NT2/D1 (cell line): ENCODE data around the gene TMED3.
A peak's percentile ranks its signal among the peaks of the same experiment; 100 is the strongest.

ENCODE experiments used
- DNase-seq: peaks from one replicate; pipeline ENCODE4 v3.0.0-alpha.2; 2011; ENCODE audit warnings: low read depth, low spot score
- H3K27me3 ChIP-seq: 2 replicates; pipeline ENCODE4 v1.6.0; 2011; ENCODE audit warnings: mild to moderate bottlenecking; ENCODE audit not compliant: insufficient read length, insufficient read depth
- H3K36me3 ChIP-seq: 2 replicates; pipeline ENCODE4 v1.6.1; 2011; ENCODE audit warnings: mild to moderate bottlenecking, low read length, mixed read lengths; ENCODE audit not compliant: insufficient read depth, insufficient read length
- H3K4me1 ChIP-seq: 2 replicates; pipeline ENCODE4 v1.5.1; 2011; ENCODE audit not compliant: insufficient read depth, insufficient read length
- H3K4me3 ChIP-seq: 2 replicates; pipeline ENCODE4 v1.5.1; 2011; ENCODE audit warnings: low read depth; ENCODE audit not compliant: insufficient read length
- H3K9ac ChIP-seq: 2 replicates; pipeline ENCODE4 v1.6.0; 2011; ENCODE audit warnings: low read depth; ENCODE audit not compliant: insufficient read length
- H3K9me3 ChIP-seq: 2 replicates; pipeline ENCODE4 v1.5.1; 2011; ENCODE audit warnings: mild to moderate bottlenecking, low read length; ENCODE audit not compliant: insufficient read depth
- SUZ12 ChIP-seq: IDR thresholded peaks from 2 replicates; pipeline ENCODE4 v1.6.1; 2011; ENCODE audit not compliant: insufficient read length, insufficient read depth; ENCODE audit errors: extremely low read depth
- YY1 ChIP-seq: IDR thresholded peaks from 2 replicates; pipeline ENCODE4 v1.6.1; 2011; ENCODE audit not compliant: insufficient read length, insufficient read depth
- ZNF274 ChIP-seq: IDR thresholded peaks from 2 replicates; pipeline ENCODE4 v1.6.1; 2011; ENCODE audit warnings: mild to moderate bottlenecking, low read depth, low read length

TMED3 gene

DNA sequence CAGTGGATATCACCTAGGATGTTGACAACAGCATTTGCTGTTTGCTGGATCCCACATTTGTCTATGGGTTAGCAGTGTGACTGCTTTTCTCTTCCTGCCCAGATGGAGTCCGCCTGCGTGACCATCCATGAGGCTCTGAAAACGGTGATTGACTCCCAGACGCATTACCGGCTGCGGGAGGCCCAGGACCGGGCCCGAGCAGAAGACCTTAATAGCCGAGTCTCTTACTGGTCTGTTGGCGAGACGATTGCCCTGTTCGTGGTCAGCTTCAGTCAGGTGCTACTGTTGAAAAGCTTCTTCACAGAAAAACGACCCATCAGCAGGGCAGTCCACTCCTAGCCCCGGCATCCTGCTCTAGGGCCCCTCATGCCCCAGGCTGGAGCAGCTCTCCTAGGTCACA, 11.0 kb downstream of the TMED3 start:
- H3K9ac ChIP-seq = no peak overlapping the region
- DNase-seq = no peak
- H3K36me3 ChIP-seq = peaks cover 93% of the 10 kb centered on the region
- no peak overlapping the region for H3K4me3 ChIP-seq
- TF ChIP-seq ZNF274 = no peak
- no peak for TF ChIP-seq SUZ12
- TF ChIP-seq YY1 = no peak
- peaks cover 13% of the 10 kb centered on the region; the same call in 1 of the 2 replicates for H3K9me3 ChIP-seq
- H3K4me1 ChIP-seq = no peaks in the 10 kb centered on the region
- H3K27me3 ChIP-seq = no peaks in the 10 kb centered on the region

DNA sequence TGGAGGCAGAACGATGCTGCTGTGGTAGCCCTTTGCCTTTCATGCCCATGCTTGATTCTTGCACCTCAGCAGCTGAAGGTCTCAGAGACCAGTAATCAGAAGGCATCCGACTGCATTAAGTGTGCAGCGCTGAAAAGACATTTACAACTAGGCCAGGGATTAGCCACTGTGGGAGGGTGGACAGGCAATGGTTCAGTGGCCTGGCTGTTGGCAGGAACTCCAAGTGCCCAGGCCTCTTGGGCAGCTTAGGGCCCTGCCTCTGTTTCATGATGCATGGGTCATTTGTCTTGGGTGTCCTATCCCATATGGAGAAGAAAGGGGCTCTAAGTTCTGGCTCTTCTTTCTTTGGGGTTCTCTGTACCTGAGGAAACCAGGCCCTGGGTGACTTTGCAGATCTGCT, 11.4 kb downstream of the TMED3 start:
- Histone ChIP-seq H3K27me3 (no peaks in the 10 kb centered on the region), H3K4me1 (no peaks in the 10 kb centered on the region), H3K36me3 (peaks cover 91% of the 10 kb centered on the region), H3K9me3 (peaks cover 13% of the 10 kb centered on the region; the same call in 1 of the 2 replicates), H3K4me3 (no peak overlapping the region), H3K9ac (no peak overlapping the region)
- no peak for DNase-seq
- TF ChIP-seq SUZ12 (no peak), ZNF274 (no peak), YY1 (no peak)

DNA sequence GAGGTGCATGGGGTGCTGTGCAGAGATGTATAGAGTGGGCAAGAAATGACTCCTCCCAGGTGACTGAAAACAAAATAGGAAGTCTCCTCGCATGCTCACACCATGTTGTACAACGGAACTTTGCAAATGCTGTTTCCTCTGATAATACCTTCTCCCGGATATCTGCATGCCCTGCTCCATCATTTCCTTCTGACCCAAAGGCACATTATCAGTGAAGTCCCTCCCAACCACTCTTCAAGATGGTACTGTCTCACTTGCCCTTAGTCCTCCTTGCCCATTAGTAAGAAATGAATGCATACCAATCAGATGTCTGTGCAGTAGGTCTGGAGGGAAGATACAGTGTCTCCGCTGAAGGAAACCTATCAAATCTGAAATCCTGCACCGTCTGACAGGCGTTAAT, 12.0 kb downstream of the TMED3 start:
- Histone ChIP-seq H3K4me3 (no peak overlapping the region), H3K27me3 (no peaks in the 10 kb centered on the region), H3K9me3 (peaks cover 13% of the 10 kb centered on the region; the same call in 1 of the 2 replicates), H3K4me1 (no peaks in the 10 kb centered on the region), H3K9ac (no peak overlapping the region), H3K36me3 (peaks cover 84% of the 10 kb centered on the region)
- TF ChIP-seq ZNF274 (no peak), SUZ12 (no peak), YY1 (no peak)
- no peak for DNase-seq

DNA sequence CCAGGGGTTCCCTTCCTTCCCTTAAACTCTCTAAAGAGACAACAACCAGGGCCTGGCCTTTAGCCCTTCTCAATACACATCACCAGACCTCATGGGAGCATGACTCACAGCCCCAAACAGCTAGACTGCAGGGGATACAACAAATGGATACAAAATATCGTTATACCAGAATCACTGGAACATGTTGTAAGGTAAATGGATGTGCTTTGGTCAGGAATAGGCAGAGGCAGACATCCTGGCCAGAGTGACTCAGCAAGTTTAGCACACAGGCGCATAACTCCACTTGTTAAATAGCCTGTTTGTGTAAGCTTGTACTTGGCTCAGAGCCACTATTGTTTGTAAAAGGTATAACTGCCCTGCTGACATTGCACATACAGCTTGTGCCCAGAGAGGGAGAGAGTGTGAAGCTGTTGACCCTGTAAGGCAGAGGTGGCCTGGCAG, 18.3 kb downstream of the TMED3 start:
- Histone ChIP-seq H3K4me3 (no peak overlapping the region), H3K27me3 (no peaks in the 10 kb centered on the region), H3K36me3 (peaks cover 28% of the 10 kb centered on the region), H3K4me1 (peaks cover 8% of the 10 kb centered on the region), H3K9ac (no peak overlapping the region), H3K9me3 (no peaks in the 10 kb centered on the region)
- TF ChIP-seq ZNF274 (no peak), SUZ12 (no peak), YY1 (no peak)
- no peak for DNase-seq

DNA sequence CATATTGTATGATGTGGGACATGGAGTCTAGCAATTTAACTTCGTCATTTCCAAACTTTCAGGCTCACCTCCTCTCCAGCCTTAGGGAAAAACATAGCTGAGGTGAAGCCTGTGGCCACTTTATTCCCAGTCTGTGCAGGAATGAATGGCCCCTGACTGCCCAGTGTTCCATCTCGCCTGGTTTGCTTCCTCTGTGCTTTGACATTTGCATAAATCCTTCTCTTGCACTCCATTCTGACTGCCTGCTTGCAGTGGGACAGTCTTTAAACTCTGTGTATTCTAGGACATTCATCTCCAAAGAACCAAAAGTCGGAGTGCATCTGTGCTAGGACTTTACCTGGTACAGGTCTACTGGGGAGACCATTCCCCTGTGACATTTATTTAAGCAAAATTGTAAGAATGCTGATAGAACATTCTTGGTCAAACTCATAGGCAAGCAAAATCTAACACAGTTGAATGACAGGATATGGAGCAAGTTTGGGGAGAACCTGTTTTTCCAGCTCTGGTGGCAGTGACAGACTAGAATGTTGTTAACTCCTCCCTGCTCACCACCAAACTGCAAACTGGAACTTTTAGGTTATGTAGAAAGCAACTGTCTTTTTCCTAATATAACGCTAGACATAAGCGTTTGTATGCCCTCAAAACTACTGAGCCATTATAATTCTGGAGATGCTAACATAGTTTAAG, 22.1 kb downstream of the TMED3 start:
- no peak for DNase-seq
- Histone ChIP-seq H3K36me3 (no peaks in the 10 kb centered on the region), H3K9me3 (no peaks in the 10 kb centered on the region), H3K27me3 (no peaks in the 10 kb centered on the region), H3K4me1 (peaks cover 8% of the 10 kb centered on the region), H3K9ac (no peak overlapping the region), H3K4me3 (no peak overlapping the region)
- TF ChIP-seq YY1 = no peak
- no peak for TF ChIP-seq ZNF274
- TF ChIP-seq SUZ12 = no peak

DNA sequence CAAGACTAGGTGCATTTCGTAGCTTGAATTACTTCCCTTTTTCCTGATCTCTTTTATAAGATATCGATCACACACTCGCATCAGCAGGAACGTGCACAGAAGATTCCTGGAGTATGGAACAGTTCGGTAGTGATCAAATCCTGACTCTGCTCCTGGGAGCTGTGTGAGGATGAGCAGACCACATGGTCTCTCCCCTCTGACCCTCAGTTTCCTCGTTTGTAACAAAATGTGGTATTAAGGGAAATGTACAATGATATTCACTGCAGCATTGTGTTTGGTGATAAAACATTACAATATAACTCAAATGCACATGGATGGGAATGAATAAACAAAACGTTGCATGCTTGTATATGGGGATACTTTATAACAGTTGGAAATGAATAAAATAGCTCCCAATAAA, 26.7 kb downstream of the TMED3 start:
- Histone ChIP-seq H3K9ac (no peak overlapping the region), H3K4me1 (no peaks in the 10 kb centered on the region), H3K36me3 (no peaks in the 10 kb centered on the region), H3K27me3 (no peaks in the 10 kb centered on the region), H3K4me3 (no peak overlapping the region), H3K9me3 (no peaks in the 10 kb centered on the region; the same call in 1 of the 2 replicates)
- TF ChIP-seq ZNF274 = no peak
- TF ChIP-seq YY1 = no peak
- no peak for TF ChIP-seq SUZ12
- no peak for DNase-seq

DNA sequence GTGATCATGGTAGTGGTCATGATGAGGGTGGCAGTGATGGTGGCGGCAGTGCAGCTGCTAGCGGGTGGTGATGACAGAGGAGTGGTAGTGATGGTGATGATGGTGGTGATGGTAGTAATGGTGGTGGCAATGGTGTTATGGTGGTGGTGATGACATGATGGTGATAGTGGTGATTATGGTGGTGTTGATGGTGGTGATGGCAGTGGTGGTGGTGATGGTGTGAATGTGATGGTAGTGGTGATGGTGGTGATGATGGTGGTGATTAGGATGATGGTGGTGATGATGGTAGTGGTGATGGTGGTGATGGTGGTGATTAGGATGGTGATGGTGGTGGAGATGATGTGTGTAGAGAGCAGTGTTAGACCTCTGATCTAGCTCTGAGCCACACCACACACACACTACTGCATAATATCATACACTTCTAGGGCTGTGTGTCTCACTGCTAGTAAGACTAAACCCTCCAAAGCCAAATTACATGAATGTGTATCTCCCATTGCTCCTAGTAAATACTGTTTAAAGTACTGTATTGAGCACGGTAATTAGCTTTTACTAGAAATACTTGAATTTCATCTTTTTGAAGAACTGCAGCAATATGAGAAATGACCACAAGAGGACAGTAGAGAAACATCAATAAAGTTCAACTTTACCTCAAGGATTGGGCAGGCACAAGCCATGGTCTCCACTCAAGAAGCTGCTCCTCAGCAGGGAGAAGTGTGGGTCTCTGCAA, 28.8 kb downstream of the TMED3 start:
- Histone ChIP-seq H3K4me1 (no peaks in the 10 kb centered on the region), H3K36me3 (no peaks in the 10 kb centered on the region), H3K9me3 (no peaks in the 10 kb centered on the region; the same call in 1 of the 2 replicates), H3K27me3 (no peaks in the 10 kb centered on the region), H3K9ac (no peak overlapping the region), H3K4me3 (no peak overlapping the region)
- DNase-seq = peak; percentile 35
- TF ChIP-seq ZNF274 (no peak), SUZ12 (no peak)
